ENCODE results near the gene CYGB.
"Not testable (repeated sequence)": the region's sequence is repeated elsewhere in the genome, so short reads cannot be mapped to it uniquely, and the experiment has no call there.

CYGB gene

GRCh38 chr17:76559460-76559859 is 22.0 kb upstream of the CYGB start:
- H3K4me3 ChIP-seq (ENCODE audit: low read length), result peak overlapping the region; percentile 87
- H3K9ac ChIP-seq (ENCODE audit: low read depth, low read length), result peak overlapping the region; percentile 99
- H3K27ac ChIP-seq (ENCODE audit: low read depth, low read length); H3K4me1 ChIP-seq (ENCODE audit: insufficient read depth, low read length); H3K9me3 ChIP-seq (ENCODE audit: insufficient read depth, low read depth, low read length); H3K27me3 ChIP-seq (ENCODE audit: insufficient read depth, low read length): not testable (repeated sequence)
- WGBS, result 92% methylated on average over 6 of the region's 7 CpGs
- peaks cover 53% of the 10 kb centered on the region for H3K36me3 ChIP-seq (ENCODE audit: insufficient read depth, low read length)

GRCh38 chr17:76558198-76559095 is 20.9 kb upstream of the CYGB start:
- peaks cover 8% of the 10 kb centered on the region; the same call in 1 of the 2 replicates for H3K4me1 ChIP-seq (ENCODE audit: insufficient read depth, low read length)

GRCh38 chr17:76557368-76558197 is 20.1 kb upstream of the CYGB start:
- Histone ChIP-seq H3K9me3 (ENCODE audit: insufficient read depth, low read depth, low read length) (no peaks in the 10 kb centered on the region), H3K4me3 (ENCODE audit: low read length) (peak overlapping the region; percentile 87), H3K36me3 (ENCODE audit: insufficient read depth, low read length) (peaks cover 42% of the 10 kb centered on the region), H3K27me3 (ENCODE audit: insufficient read depth, low read length) (no peaks in the 10 kb centered on the region), H3K9ac (ENCODE audit: low read depth, low read length) (peak overlapping the region; percentile 99), H3K4me1 (ENCODE audit: insufficient read depth, low read length) (peaks cover 8% of the 10 kb centered on the region; the same call in 1 of the 2 replicates), H3K27ac (ENCODE audit: low read depth, low read length) (peak overlapping the region; percentile 73)
- WGBS, result under 1% methylated on average over 55 of the region's 55 CpGs

More at GRCh38 chr17:76558198-76559095, 20.9 kb upstream of the CYGB start:
- Histone ChIP-seq H3K4me3 (ENCODE audit: low read length) (peak overlapping the region; percentile 87), H3K27me3 (ENCODE audit: insufficient read depth, low read length) (no peaks in the 10 kb centered on the region), H3K36me3 (ENCODE audit: insufficient read depth, low read length) (peaks cover 50% of the 10 kb centered on the region), H3K9ac (ENCODE audit: low read depth, low read length) (peak overlapping the region; percentile 99), H3K27ac (ENCODE audit: low read depth, low read length) (peak overlapping the region; percentile 73), H3K9me3 (ENCODE audit: insufficient read depth, low read depth, low read length) (no peaks in the 10 kb centered on the region)
- under 1% methylated on average over 14 of the region's 14 CpGs for WGBS

GRCh38 chr17:76556765-76557367 is 19.4 kb upstream of the CYGB start:
- peaks cover 37% of the 10 kb centered on the region for H3K36me3 ChIP-seq (ENCODE audit: insufficient read depth, low read length)
- H3K27me3 ChIP-seq (ENCODE audit: insufficient read depth, low read length), result no peaks in the 10 kb centered on the region
- 0 out of 2 replicates have a peak overlapping the region, but pooled peaks have one; percentile 54 for H3K27ac ChIP-seq (ENCODE audit: low read depth, low read length)
- WGBS, result 36% methylated on average over 30 of the region's 30 CpGs
- H3K4me3 ChIP-seq (ENCODE audit: low read length), result peak overlapping the region; percentile 87
- peak overlapping the region; percentile 99 for H3K9ac ChIP-seq (ENCODE audit: low read depth, low read length)
- H3K4me1 ChIP-seq (ENCODE audit: insufficient read depth, low read length), result peaks cover 8% of the 10 kb centered on the region; the same call in 1 of the 2 replicates
- no peaks in the 10 kb centered on the region for H3K9me3 ChIP-seq (ENCODE audit: insufficient read depth, low read depth, low read length)

GRCh38 chr17:76554131-76554530 is 16.6 kb upstream of the CYGB start:
- Histone ChIP-seq H3K4me3 (ENCODE audit: low read length) (no peak overlapping the region), H3K36me3 (ENCODE audit: insufficient read depth, low read length) (peaks cover 10% of the 10 kb centered on the region), H3K9me3 (ENCODE audit: insufficient read depth, low read depth, low read length) (no peaks in the 10 kb centered on the region), H3K4me1 (ENCODE audit: insufficient read depth, low read length) (0 out of 2 replicates have a peak, but pooled peaks cover 6% of the 10 kb centered on the region), H3K27me3 (ENCODE audit: insufficient read depth, low read length) (no peaks in the 10 kb centered on the region), H3K27ac (ENCODE audit: low read depth, low read length) (no peak overlapping the region), H3K9ac (ENCODE audit: low read depth, low read length) (no peak overlapping the region)
- WGBS, result 80% methylated on average over 6 of the region's 6 CpGs

- H3K9me3 ChIP-seq (ENCODE audit: insufficient read depth, low read depth, low read length), result no peaks in the 10 kb centered on the region
- 92% methylated on average over 8 of the region's 8 CpGs for WGBS
- 0 out of 2 replicates have a peak, but pooled peaks cover 4% of the 10 kb centered on the region for H3K4me1 ChIP-seq (ENCODE audit: insufficient read depth, low read length)
- no peak overlapping the region for H3K9ac ChIP-seq (ENCODE audit: low read depth, low read length)
- H3K27me3 ChIP-seq (ENCODE audit: insufficient read depth, low read length), result no peaks in the 10 kb centered on the region
- peaks cover 2% of the 10 kb centered on the region; the same call in 1 of the 2 replicates for H3K36me3 ChIP-seq (ENCODE audit: insufficient read depth, low read length)
- H3K4me3 ChIP-seq (ENCODE audit: low read length), result no peak overlapping the region
- no peak overlapping the region for H3K27ac ChIP-seq (ENCODE audit: low read depth, low read length)
Observed at GRCh38 chr17:76553178-76553908, 15.8 kb upstream of the CYGB start.

GRCh38 chr17:76551685-76552084 is 14.2 kb upstream of the CYGB start:
- 95% methylated on average over 4 of the region's 4 CpGs for WGBS
- no peak overlapping the region for H3K9ac ChIP-seq (ENCODE audit: low read depth, low read length)
- no peak overlapping the region for H3K27ac ChIP-seq (ENCODE audit: low read depth, low read length)

GRCh38 chr17:76550712-76551615 is 13.5 kb upstream of the CYGB start:
- no peaks in the 10 kb centered on the region for H3K36me3 ChIP-seq (ENCODE audit: insufficient read depth, low read length)
- no peaks in the 10 kb centered on the region for H3K27me3 ChIP-seq (ENCODE audit: insufficient read depth, low read length)
- no peaks in the 10 kb centered on the region for H3K9me3 ChIP-seq (ENCODE audit: insufficient read depth, low read depth, low read length)
- H3K27ac ChIP-seq (ENCODE audit: low read depth, low read length), result no peak overlapping the region
- no peak overlapping the region for H3K9ac ChIP-seq (ENCODE audit: low read depth, low read length)
- WGBS, result 79% methylated on average over 15 of the region's 15 CpGs
- 0 out of 2 replicates have a peak, but pooled peaks cover 7% of the 10 kb centered on the region for H3K4me1 ChIP-seq (ENCODE audit: insufficient read depth, low read length)
- no peak overlapping the region for H3K4me3 ChIP-seq (ENCODE audit: low read length)

More at GRCh38 chr17:76551685-76552084, 14.2 kb upstream of the CYGB start:
- no peaks in the 10 kb centered on the region for H3K36me3 ChIP-seq (ENCODE audit: insufficient read depth, low read length)
- H3K27me3 ChIP-seq (ENCODE audit: insufficient read depth, low read length), result no peaks in the 10 kb centered on the region
- H3K4me3 ChIP-seq (ENCODE audit: low read length), result no peak overlapping the region
- no peaks in the 10 kb centered on the region for H3K9me3 ChIP-seq (ENCODE audit: insufficient read depth, low read depth, low read length)
- 0 out of 2 replicates have a peak, but pooled peaks cover 7% of the 10 kb centered on the region for H3K4me1 ChIP-seq (ENCODE audit: insufficient read depth, low read length)

GRCh38 chr17:76549539-76549938 is 12.0 kb upstream of the CYGB start:
- 93% methylated on average over 6 of the region's 7 CpGs for WGBS
- Histone ChIP-seq H3K27ac (ENCODE audit: low read depth, low read length) (no peak overlapping the region), H3K9ac (ENCODE audit: low read depth, low read length) (no peak overlapping the region), H3K9me3 (ENCODE audit: insufficient read depth, low read depth, low read length) (no peaks in the 10 kb centered on the region), H3K4me1 (ENCODE audit: insufficient read depth, low read length) (0 out of 2 replicates have a peak, but pooled peaks cover 7% of the 10 kb centered on the region), H3K36me3 (ENCODE audit: insufficient read depth, low read length) (no peaks in the 10 kb centered on the region), H3K4me3 (ENCODE audit: low read length) (no peak overlapping the region), H3K27me3 (ENCODE audit: insufficient read depth, low read length) (no peaks in the 10 kb centered on the region)

Measured in HUES64 (cell line).